Panc1 (cell line): ENCODE data around the gene PAXIP1. TPM values are rescaled to one million over a fixed set of nuclear protein-coding genes. Genes with fewer than 3 reads are reported as not detected.

Experiments used
- ATAC-seq: fragments of 200-7000 bp; cut with Tn5 transposase; 2 replicates; pipeline ENCODE4 v1.9.1; 2020; ENCODE audit warnings: mild to moderate bottlenecking, moderate library complexity
- BruUV-seq: library from RNA; stranded (reverse); fragments of 400-500 nt; replicated peaks from 2 replicates; lab custom pipeline; 2021; lab: Mats Ljungman, UMichigan
- CTCF ChIA-PET: fragments of 300-600 bp; sonication (Branson Sonifier 250); formaldehyde crosslinking; loops from one replicate; lab custom pipeline; 2022; ENCODE audit warnings: antibody characterized with exemption; lab: Charles Lee
- POLR2A ChIA-PET: fragments of 300-600 bp; sonication (Branson Sonifier 250); formaldehyde crosslinking; loops from one replicate; lab custom pipeline; 2022; ENCODE audit warnings: antibody characterized with exemption; lab: Charles Lee
- DNase-seq: peaks from one replicate; pipeline ENCODE4 v3.0.0-alpha.2; 2010; ENCODE audit warnings: low read depth, low spot score
- H3K27ac ChIP-seq: 2 replicates; pipeline ENCODE4 v1.5.1; 2011; ENCODE audit warnings: mild to moderate bottlenecking, low read length, inconsistent platforms
- H3K27me3 ChIP-seq: fragments of 200-500 bp; sonication (Bioruptor generic); 2 replicates; pipeline ENCODE4 v1.6.0; 2014; ENCODE audit warnings: low read length, inconsistent platforms; ENCODE audit not compliant: control insufficient read depth, insufficient read depth
- H3K36me3 ChIP-seq: fragments of 200-500 bp; sonication (Bioruptor generic); 2 replicates; pipeline ENCODE4 v1.5.1; 2014; ENCODE audit warnings: inconsistent platforms, mild to moderate bottlenecking, low read length, moderate library complexity; ENCODE audit not compliant: control insufficient read depth, insufficient read depth
- H3K4me1 ChIP-seq: 2 replicates; pipeline ENCODE4 v1.5.1; 2011; ENCODE audit warnings: inconsistent platforms, mild to moderate bottlenecking, low read length, moderate library complexity; ENCODE audit not compliant: control insufficient read depth, insufficient read depth
- H3K4me3 ChIP-seq, 2 experiments: 2 replicates each; pipeline ENCODE4 v1.5.1; 2011 to 2012; ENCODE audit warnings: low read depth in 2 of 2, low read length in 2 of 2, mild to moderate bottlenecking in 2 of 2, inconsistent platforms in 1 of 2, moderate library complexity in 1 of 2
- H3K9me3 ChIP-seq: fragments of 200-500 bp; sonication (Bioruptor generic); 2 replicates; pipeline ENCODE4 v1.5.1; 2014; ENCODE audit warnings: low read depth, mild to moderate bottlenecking, inconsistent platforms, low read length, moderate library complexity; ENCODE audit not compliant: control insufficient read depth, insufficient read depth
- POLR2AphosphoS5 ChIP-seq: IDR thresholded peaks from 2 replicates; pipeline ENCODE4 v1.6.1; 2012; ENCODE audit warnings: mild to moderate bottlenecking, low read depth, low read length, moderate library complexity
- REST ChIP-seq, 2 experiments: IDR thresholded peaks; 2 replicates each; pipeline ENCODE4 v1.6.1; 2011 to 2012; ENCODE audit warnings: low read depth in 2 of 2, control low read depth in 1 of 2, low read length in 1 of 2, mild to moderate bottlenecking in 1 of 2, moderate library complexity in 1 of 2; ENCODE audit not compliant: insufficient read depth in 1 of 2
- SIN3A ChIP-seq: IDR thresholded peaks from 2 replicates; pipeline ENCODE4 v1.6.1; 2012; ENCODE audit warnings: low read depth, mild to moderate bottlenecking, low read length, moderate library complexity, borderline replicate concordance; ENCODE audit not compliant: insufficient read depth
- TCF7L2 ChIP-seq: IDR thresholded peaks from 2 replicates; pipeline ENCODE4 v1.6.1; 2011; ENCODE audit warnings: mild to moderate bottlenecking, low read depth, low read length, inconsistent platforms
- in situ Hi-C: cut with HindIII; loops from 2 replicates; pipeline ENCODE4 v1.10.0; 2016; ENCODE audit warnings: low sequenced_read_pairs, low pct_unique_long_range_greater_than_20kb
- intact Hi-C: fragments of 100-400 bp; cut with micrococcal nuclease; formaldehyde crosslinking; loops from one replicate; pipeline ENCODE4 v1.10.0; 2022; ENCODE audit not compliant: unreplicated experiment
- total RNA-seq: library from RNA; stranded (reverse); gene quantifications from one replicate; pipeline ENCODE4 v1.2.1, GENCODE V29; 2021; ENCODE audit not compliant: unreplicated experiment
- TF ChIP-seq, protein P1 (sequence below): fragments of 450-650 bp; IDR thresholded peaks from 2 replicates; pipeline ENCODE4 v1.5.1; 2017; ENCODE audit warnings: mild to moderate bottlenecking

Gene PAXIP1
- total RNA-seq, 1 experiment from 2014 or later: 27.3 TPM

DNA sequence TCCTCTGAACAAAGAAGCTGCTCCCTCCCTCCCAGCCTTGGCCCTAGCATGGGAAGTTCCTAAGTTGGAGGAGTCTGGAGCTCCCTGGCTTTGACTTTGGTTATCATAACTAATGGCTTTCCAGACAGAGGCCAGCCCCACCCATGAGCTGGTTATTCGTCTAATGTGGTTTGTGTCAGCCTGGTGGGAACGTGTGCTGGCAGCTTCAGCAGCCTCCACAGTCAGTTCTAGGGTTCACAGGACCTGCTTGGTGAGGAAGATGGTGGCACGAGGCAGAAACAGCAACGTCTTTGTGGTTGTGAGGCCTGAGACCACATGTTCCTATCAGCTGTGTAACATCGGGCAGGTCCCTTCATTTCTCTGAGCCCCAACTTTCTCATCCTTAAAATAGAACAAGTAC, 103.1 kb downstream of the PAXIP1 start:
- DNase-seq (no peak), ATAC-seq (no peak)
- intact Hi-C loops (no loop called here), in situ Hi-C loops (no loop called here)
- Histone ChIP-seq H3K27me3 (no peaks in the 10 kb centered on the region), H3K4me1 (no peaks in the 10 kb centered on the region), H3K27ac (no peak overlapping the region), H3K4me3 (no peak overlapping the region), H3K9me3 (no peaks in the 10 kb centered on the region), H3K36me3 (no peaks in the 10 kb centered on the region)
- ChIA-PET CTCF (no interaction called here), POLR2A (no interaction called here)
- TF ChIP-seq SIN3A (no peak), TCF7L2 (no peak), POLR2AphosphoS5 (no peak), REST (IDR thresholded peaks at IDR 0.05; ENCODE audit: insufficient read depth in 1 of 2, low read depth in 2 of 2, low read length in 1 of 2) (no peak)
- TF ChIP-seq, protein P1, sequence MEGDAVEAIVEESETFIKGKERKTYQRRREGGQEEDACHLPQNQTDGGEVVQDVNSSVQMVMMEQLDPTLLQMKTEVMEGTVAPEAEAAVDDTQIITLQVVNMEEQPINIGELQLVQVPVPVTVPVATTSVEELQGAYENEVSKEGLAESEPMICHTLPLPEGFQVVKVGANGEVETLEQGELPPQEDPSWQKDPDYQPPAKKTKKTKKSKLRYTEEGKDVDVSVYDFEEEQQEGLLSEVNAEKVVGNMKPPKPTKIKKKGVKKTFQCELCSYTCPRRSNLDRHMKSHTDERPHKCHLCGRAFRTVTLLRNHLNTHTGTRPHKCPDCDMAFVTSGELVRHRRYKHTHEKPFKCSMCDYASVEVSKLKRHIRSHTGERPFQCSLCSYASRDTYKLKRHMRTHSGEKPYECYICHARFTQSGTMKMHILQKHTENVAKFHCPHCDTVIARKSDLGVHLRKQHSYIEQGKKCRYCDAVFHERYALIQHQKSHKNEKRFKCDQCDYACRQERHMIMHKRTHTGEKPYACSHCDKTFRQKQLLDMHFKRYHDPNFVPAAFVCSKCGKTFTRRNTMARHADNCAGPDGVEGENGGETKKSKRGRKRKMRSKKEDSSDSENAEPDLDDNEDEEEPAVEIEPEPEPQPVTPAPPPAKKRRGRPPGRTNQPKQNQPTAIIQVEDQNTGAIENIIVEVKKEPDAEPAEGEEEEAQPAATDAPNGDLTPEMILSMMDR: no peak
- no TSS peak for BruUV-seq

DNA sequence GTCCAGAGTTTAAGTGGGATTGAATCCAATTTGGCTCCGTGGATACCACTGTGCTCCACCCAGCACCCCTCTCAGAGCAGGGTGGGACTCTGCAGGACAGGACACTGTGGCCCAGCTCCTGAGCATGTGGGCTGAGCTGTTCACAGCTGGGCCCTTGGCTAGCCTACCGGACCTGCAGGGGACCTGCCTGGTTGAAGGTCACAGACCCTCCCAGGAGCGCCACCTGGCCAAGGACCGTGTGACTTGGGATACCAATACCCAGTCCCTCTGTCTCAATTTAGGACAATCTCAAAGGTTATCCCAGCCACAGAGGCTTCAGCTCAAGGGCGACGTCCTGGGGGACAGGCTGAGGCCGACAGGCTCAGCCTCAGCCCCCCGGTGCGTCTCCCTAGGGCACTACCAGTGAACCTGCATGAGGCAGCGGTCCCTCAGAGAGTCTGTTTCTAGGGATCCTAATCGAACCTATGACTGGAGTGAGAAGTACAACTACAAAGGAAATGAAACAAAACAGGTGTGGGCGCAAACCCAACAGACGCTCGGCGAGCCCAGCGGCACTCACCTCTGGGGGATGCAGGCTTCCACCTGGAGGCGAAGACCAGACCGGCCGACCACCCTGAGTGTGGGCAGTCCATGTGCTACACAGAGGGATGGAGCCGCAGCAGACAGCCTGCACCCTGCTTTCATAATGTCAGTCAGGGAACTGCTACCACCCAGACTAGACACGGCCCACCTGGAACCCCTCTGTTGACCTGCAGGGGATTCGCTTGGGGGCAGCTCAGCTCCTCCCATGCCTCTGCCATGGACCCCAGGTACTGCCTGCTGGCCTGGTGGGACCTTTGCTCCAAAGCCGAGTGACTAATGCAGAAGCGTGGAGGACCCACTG, 103.7 kb downstream of the PAXIP1 start:
- H3K9me3 ChIP-seq: no peaks in the 10 kb centered on the region
- H3K36me3 ChIP-seq: no peaks in the 10 kb centered on the region
- ChIA-PET CTCF (no interaction called here), POLR2A (no interaction called here)
- no TSS peak for BruUV-seq
- H3K27me3 ChIP-seq: no peaks in the 10 kb centered on the region
- in situ Hi-C loops (no loop called here), intact Hi-C loops (no loop called here)
- no peak for ATAC-seq
- no peak overlapping the region for H3K27ac ChIP-seq
- TF ChIP-seq POLR2AphosphoS5: no peak
- no peak for TF ChIP-seq REST (IDR thresholded peaks at IDR 0.05; ENCODE audit: insufficient read depth in 1 of 2, low read depth in 2 of 2, low read length in 1 of 2)
- no peak for TF ChIP-seq SIN3A
- TF ChIP-seq, protein P1: no peak
- TF ChIP-seq TCF7L2: no peak
- H3K4me1 ChIP-seq: no peaks in the 10 kb centered on the region
- no peak for DNase-seq
- no peak overlapping the region for H3K4me3 ChIP-seq
